NCI-H774 (cell line): Measurements from ENCODE around the gene DDX56.

Experiments used
- DNase-seq: peaks from one replicate; lab custom pipeline; 2025; lab: John Stamatoyannopoulos, UW

The DDX56 gene

DNA sequence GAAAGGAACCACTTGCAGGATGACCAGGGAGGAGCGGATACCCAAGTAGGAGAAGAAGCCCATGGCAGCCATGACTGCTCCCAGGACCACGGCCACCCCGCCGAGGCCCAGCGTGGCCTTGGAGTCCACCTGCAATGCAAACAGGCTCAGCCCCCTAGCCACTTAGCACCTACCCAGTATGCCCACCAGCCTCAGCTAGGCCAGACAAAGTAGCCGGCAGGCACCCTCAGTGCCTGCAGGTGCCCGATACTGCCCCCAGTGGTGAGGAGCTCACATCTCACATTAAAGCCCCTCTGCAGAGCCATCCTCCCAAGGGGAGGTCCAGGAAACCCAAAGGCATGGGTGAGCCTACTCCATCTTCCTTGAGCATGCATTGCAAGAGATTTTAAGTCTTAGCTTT lies 39.2 kb downstream of the DDX56 start:
- peak; percentile 75 for DNase-seq

DNA sequence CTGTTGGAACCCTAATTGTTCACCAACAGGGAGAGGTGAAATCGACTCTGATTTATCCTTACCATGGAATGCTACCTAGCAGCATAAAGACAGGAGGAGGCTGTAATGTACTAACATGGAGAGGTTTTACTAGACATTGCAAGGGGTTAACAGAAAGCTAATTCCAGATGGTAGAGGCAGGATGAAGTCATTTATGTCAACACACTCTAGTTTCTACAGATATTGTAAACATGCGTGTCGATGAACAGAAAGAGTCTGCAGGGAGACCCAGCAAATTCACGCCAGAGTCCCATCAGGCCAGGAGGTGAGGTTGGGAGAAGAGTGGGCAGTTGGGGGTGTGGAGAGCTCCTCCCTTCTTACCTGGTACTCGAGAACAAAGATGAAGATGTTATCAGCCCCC lies 39.6 kb downstream of the DDX56 start:
- DNase-seq = peak; percentile 43

DNA sequence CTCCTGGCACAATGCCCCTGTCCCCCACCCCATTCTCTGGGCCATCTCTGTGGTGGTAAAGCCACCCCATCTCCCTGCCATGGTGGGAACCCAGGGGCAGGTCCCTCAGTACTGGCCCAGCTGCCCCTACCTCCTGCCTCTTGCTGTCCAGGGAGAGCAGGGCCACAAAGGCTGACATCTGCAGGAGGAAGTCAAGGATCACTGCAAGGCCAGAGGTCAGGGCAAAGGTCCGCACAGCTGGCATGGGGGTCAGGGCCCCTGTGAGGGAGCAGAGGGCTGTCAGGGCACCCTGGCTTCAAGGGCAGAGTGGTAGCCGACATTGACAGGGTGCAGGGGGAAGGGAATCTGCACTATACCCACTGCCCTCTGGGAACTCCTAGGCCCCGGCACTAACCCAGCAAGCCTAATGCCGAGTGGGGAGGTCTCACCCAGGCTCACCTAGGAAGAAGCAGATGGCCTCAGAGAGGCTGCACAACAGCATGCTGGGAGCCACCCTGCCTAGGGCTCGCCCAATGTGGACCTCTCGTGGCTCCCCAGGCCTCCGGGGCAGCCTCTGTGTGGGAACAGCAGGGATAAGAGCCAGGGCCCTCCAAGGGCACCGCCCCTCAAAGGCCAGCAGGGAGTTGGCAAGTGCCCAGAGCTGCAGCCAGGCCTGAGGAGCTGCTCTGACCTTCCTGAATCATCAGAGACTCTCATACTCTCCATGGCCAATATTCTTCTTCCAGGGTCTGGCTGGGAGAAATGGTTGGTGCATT lies 40.2 kb downstream of the DDX56 start:
- DNase-seq = peak; percentile 30

DNA sequence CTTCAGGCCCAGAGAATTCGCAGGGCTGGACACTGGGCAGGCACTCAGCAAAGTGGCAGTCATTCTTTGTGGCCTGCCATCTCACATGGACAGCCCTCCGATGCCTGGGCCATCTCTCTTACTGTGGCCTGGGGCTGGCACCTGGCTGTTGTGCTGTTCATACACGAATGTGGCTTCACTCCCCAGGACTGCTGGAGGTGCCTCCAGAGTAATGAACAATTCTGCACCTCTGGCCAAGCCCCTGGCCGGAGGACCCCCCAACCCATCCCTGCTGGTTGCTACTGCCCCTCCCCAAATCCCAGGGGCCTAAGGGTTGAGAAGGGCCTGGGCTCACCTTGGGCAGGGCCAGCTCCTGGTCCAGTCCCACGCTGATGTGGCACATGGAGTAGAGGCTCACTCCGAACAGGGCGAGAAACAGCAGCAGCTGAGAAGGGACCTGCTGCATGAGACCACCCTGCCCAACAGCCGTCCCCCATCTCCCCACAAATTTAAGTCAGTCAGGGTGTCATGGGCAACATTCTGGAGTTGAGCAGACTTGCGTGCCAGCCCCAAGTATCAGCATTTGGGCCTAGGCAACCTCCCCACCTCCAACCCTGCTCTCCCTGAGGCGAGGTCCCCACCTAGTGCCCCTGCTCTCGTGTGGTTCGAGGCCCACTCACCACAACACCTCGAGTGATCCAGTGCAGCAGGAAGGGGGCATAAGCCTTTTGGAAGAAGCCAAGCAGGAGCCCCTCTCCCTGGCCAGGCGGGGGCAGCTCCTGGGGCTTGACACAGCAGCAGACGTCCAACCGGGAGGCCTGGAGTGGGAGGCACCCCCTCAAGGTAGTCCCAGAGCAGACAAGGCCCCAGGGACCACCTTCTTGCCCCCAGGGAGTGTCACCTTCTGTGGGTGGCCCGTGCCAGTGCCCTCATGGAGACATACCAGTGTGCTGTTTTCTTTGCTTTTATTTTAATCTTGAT lies 42.0 kb downstream of the DDX56 start:
- no peak for DNase-seq

DNA sequence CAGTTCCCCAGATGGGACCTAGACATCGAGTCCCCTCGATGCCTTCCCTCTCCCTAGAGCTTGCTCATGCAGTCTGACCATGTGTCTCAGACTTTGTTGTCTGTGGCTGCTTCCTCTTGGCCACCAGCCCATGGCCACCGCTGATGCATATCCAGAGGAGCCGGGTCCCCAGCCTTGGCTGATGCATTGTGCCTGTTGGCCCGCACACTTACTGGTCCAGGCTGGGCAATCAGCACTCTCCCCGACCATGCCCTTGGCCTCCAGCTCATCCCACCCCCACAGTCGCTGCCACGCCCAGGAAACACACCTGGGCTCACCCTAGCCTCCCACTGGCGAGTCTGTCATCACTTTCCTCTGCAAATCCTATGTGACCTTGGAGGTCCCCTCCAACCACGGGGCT lies 42.7 kb downstream of the DDX56 start:
- DNase-seq = no peak

DNA sequence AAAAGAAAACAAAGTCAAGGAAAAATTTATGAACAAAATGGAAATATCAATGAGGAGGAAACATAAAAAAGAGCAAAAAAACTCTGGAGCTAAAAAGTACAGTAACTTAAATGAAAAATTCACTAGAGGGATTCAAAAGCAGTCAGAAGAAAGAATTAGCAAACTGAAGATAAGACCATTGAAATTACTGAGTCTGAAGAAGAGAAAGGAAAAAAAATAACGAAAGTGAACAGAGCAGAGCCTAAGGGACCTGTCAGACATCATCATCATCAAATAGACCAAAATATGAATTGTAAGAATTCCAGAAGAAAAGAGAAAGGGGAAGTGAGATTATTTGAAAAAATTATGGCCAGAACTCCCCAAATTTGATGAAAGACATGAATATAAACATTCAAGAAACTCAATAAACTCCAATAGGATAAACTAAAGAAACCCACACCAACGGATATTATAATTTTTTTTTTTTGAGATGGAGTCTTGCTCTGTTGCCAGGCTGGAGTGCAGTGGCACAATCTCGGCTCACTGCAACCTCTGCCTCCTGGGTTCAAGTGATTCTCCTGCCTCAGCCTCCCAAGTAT lies 48.8 kb downstream of the DDX56 start:
- no peak for DNase-seq

DNA sequence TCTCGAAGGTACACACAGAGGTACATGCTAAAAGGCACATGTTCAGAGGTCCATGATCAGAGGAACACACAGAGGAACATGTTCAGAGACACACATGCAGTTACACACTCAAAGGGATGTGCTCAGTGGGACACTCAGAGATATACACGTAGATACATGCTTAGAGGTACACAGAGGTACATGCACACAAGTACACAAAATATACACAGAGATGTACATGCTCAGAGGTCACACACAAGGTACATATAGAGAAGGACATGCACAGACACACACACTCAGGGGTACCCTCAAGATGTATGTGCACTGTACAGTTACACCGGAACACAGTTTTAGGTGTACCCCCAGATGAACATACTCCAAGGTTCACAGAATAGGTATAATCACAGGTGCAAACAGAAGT lies 51.4 kb downstream of the DDX56 start:
- no peak for DNase-seq

DNA sequence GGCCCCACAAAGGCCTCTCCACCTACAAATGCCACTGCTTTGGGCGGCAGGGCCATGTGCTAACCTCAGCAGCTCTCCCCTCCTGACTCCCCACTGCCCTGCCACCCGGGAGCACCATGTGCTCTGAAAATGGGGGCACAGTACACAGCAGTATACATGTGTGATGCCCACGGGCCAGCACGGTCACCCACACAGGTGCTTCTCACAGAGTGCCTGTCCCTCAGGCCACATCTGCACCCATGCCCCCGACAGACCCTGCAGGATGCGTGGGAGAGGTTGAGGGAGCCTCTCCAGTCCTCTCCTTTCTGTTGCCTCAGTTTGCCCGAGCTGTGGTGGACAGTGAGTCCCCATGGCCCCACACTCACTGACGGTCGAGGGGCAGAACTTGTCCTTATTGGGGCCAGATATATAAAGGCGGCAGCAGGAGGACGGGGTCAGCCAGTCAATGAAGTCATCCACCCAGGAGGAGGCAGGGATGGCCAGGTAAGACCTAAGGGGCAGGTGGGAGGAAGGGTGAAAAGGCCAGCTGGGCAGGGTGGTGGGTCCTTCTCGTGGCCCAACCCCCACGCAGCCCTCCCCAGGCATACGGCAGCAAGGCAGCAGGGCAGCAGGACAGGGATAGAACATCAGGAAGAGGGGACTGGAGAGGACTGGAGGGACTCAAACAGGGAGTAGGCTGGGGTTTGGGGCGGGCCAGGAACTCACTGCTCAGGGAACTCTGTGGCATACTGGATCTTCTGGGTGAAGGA lies 52.2 kb downstream of the DDX56 start:
- DNase-seq = no peak

DNA sequence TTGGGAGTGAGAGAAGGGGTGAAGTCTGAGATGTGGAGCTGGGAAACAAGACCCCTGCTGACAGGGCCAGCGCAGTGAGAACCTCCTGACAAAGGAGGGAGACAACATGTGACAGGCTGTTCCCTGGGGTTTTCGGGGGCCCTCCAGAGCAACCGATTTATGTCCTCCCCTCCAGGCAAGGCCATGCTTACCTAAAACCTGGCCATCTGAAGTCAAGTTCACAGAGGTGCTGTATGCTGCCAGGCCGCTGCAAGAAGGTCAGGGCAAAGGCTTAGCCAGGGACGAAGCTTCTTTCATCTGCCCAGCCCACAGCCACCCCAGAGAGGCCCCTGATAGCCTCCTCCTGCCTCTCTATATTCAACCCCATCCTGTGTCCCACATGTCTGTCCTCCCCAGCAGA lies 53.1 kb downstream of the DDX56 start:
- DNase-seq = no peak

DNA sequence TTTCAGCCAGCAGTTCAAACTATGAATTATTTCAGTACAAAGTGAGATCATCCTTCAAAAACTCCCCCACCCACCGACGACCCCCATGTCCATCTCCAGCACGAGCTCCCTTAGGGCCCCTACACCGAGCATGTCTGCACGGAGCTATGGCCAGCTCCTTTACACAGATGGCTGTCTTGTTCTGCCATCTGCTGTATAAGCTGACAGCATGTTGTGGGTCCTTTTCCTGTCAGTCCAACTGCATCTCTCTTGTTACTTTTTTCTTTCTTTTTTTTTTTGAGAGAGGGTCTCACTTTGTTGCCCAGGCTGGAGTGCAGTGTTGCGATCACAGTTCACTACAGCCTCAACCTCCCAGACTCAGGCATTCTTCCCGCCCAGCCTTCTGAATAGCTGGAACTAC lies 54.2 kb downstream of the DDX56 start:
- DNase-seq = no peak

DNA sequence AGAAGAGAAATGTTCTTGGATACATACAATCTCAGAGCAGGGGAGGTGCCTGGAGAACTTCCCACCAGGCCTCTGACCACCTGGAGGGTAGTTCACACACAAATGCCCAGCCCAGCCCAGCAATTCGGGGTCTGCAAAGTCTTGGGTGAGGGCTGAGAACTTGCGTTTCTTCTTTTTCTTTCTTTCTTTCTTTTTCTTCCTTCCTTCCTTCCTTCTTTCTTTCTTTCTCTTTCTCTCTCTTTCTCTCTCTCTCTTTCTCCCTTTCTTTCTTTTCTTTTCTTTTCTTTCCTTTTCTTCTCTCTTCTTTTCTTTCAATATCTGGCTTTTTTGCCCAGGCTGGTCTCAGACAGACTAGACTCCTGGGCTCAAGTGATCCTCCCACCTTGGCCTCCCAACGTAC lies 54.9 kb downstream of the DDX56 start:
- DNase-seq = no peak

DNA sequence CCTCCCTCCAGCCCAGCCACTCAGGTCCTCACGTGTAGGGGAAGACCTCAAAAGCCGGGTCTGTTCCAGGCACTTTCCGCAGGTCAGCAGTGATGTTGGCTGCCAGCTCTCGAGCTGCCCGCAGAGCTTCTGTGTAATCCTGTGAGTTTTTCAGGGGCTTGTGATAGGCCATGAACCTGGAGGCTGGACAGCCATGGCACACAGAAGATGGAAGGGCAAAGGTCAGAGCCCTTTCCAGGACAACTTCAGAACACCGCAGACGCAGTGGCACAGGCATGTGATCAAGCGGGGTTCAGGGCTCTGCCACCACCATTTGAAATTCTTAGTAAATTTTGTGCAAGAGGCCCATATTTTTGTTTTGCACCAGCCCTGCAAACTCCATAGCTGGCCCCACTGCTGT lies 56.5 kb downstream of the DDX56 start:
- no peak for DNase-seq
